Hematopoietic multipotent progenitor cell treated with erythropoietin and hydrocortisone succinate and interleukin-3 and kit ligand, for 15 days (in vitro differentiated cells): ENCODE measurements around the gene LSM3.

Source experiments
- DNase-seq: peaks from one replicate; pipeline ENCODE4 v3.0.0-alpha.2; 2015; ENCODE audit warnings: low spot score

LSM3 gene

GRCh38 chr3:14178247-14179113 lies at the start of gene LSM3, which contains the start of gene XPC:
LSM3 (plus strand) TSS chr3:14178817; CDS start chr3:14178861, 44 bp downstream.
XPC (minus strand) TSS chr3:14178601; CDS start chr3:14178568, 33 bp downstream.
- peak; percentile 99 for DNase-seq

GRCh38 chr3:14129296-14129695 lies 49.3 kb upstream of the LSM3 start:
- DNase-seq = no peak

GRCh38 chr3:14130230-14130629 lies 48.4 kb upstream of the LSM3 start:
- DNase-seq = no peak

GRCh38 chr3:14130707-14131106 lies 47.9 kb upstream of the LSM3 start:
- no peak for DNase-seq

GRCh38 chr3:14131134-14131533 lies 47.5 kb upstream of the LSM3 start:
- no peak for DNase-seq

GRCh38 chr3:14132120-14132519 lies 46.5 kb upstream of the LSM3 start:
- DNase-seq = no peak

- DNase-seq = no peak
These were observed 45.9 kb upstream of the LSM3 start for GRCh38 chr3:14132689-14133088.

- no peak for DNase-seq
These were observed 45.3 kb upstream of the LSM3 start for GRCh38 chr3:14133188-14133800.

GRCh38 chr3:14133876-14134275 lies 44.7 kb upstream of the LSM3 start:
- DNase-seq = no peak

- DNase-seq = no peak
These were observed 44.3 kb upstream of the LSM3 start for GRCh38 chr3:14134291-14134690.

- no peak for DNase-seq
These were observed 43.0 kb upstream of the LSM3 start for GRCh38 chr3:14135581-14135980.

GRCh38 chr3:14137004-14137403 lies 41.6 kb upstream of the LSM3 start:
- DNase-seq = peak; percentile 18

GRCh38 chr3:14137445-14137844 lies 41.2 kb upstream of the LSM3 start:
- no peak for DNase-seq

GRCh38 chr3:14138109-14138877 lies 40.3 kb upstream of the LSM3 start:
- no peak for DNase-seq

GRCh38 chr3:14138878-14139655 lies 39.5 kb upstream of the LSM3 start:
- no peak for DNase-seq

GRCh38 chr3:14139771-14140170 lies 38.8 kb upstream of the LSM3 start:
- no peak for DNase-seq

GRCh38 chr3:14140668-14141067 lies 37.9 kb upstream of the LSM3 start:
- no peak for DNase-seq

GRCh38 chr3:14141144-14141543 lies 37.5 kb upstream of the LSM3 start:
- no peak for DNase-seq

GRCh38 chr3:14141602-14142341 lies 36.8 kb upstream of the LSM3 start:
- no peak for DNase-seq

- no peak for DNase-seq
These were observed 35.9 kb upstream of the LSM3 start for GRCh38 chr3:14142567-14143270.
